ENCODE results near the gene UBAP2.
"Not testable (repeated sequence)": the region's sequence is repeated elsewhere in the genome, so short reads cannot be mapped to it uniquely, and the experiment has no call there.

Gene UBAP2

DNA sequence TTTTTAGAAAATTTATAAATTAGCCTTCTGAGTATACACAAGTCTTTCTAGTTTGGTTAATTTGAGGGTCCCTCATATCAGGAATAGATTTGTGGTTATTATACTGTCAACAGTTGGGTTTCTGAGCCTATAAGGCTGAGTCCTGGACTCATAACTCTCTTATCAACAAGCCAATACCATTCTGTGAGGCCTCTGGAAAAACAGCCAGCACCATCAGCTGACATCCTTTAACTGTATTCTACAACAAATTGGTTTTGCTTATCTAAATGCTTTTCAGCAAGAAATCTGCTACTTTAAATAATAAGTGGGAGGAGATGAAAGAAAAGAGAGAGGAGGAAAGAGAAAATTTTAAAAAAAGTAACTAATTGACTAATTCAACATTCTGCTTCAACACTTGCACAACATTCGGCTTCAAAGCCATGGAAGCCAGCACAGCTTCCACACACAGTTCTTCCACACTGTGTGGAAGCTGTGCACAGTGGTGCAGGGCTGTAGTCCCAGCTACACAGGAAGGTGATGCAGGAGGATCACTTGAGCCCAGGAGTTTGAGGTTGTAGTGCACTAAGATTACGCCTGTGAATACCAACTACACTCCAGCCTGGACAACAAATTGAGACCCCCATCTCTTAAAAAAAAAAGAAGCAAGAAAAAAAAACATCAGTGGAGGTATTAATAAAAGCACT is 84.5 kb downstream of the UBAP2 start:
- DNase-seq = no peak

- DNase-seq = not testable (repeated sequence)
Measured at GRCh38 chr9:33962468-33962867, 86.2 kb downstream of the UBAP2 start.

GRCh38 chr9:33959725-33960124 is 89.0 kb downstream of the UBAP2 start:
- DNase-seq = no peak

GRCh38 chr9:33956544-33956943 is 92.1 kb downstream of the UBAP2 start:
- DNase-seq = no peak

- no peak for DNase-seq
Measured at GRCh38 chr9:33952066-33952465, 96.6 kb downstream of the UBAP2 start.

DNA sequence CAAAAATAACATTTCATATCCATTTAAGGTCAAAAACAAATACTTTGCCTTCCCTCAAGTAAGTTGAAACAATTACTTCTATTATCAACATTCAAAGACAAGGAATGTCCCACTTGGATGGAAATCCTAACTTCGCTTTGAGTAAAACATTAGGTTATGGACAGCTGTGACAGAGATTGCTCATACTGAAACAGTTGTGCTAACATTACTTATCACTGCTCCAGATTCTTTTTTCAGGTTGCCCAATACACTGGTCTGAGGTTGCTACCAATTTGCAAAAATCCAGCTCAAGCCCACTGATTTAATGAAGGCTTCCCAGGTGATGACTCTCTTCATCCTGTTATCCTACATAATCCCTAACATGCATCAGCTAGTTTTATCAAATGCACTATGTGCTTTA is 98.3 kb downstream of the UBAP2 start:
- DNase-seq = no peak

DNA sequence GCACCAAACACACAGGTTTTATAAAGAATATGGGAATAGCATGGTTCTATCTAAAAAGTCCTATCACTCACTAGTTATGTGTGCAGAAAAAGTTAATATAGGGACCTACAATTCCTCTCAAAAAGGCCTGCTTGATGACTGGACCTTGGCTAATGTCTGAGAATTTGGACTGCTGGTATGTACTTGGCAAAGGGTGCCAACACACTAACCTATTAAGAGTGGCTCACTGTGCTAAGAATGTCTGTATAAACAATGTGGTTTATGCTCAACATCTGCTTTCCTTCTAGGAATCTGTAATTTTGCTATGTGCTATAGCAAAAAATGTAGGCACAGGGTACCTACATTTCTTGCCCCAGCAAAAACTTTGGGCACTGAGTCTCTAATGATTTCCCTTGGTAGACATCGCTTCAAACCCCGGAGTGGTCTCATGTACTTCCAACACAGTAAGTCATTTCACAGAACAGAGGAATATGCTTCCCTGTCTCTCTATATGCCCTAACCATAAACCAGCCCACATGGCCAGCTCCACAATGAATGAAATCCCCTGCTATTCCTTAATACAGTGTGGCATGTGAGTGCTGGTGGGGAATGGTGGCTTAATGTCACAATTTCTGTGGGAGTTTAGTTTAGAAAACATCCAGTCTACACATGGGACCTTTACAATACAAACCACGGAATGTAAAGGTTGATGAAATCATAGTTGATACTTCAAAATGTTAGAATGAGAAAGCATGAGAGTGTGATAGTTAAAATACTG is 101.7 kb downstream of the UBAP2 start:
- peak; percentile 72 for DNase-seq

DNA sequence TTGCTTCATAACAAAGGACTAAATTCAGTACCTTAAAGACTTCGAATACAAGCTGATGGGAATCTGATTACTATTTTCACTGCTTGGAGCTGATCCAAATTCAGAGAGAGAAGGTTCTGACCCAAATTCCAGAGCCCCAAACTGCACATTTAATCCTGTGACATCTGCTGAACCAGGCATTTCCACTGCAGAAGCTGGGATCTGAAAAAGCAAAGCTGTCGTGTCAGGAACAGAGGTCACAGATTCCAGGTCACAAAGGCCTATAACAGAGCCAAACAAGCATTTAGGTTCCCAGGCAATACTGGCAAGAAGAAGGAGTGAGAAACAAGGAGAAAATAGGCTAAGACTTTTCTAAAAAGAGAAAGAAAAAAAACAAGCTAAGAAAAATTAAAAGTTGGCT is 105.3 kb downstream of the UBAP2 start:
- no peak for DNase-seq

DNA sequence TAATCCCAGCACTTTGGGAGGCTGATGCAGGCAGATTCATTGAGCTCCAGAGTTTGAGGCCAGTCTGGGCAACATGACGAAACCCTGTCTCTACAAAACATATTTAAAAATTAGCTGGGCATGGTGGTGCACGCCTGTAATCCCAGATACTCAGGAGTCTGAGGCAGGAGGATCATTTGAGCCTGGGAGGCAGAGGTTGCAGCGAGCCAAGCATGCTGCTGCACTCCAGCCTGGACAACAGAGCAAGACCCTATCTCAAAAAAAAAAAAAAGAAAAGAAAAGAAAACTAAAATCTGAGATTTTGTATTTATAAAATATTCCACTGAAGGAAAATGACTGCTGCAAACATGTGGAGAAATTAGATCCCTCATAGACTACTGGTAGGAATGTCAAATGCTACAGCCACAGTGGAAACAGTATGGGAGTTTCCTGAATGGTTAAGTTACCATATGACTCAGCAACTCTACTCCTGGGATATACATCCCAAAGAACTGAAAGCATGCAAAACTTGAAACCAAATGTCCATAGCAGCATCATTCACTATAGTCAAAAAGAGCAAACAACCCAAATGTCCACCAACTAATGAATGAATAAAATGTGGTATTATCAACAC is 106.1 kb downstream of the UBAP2 start:
- peak; percentile 47 for DNase-seq

DNA sequence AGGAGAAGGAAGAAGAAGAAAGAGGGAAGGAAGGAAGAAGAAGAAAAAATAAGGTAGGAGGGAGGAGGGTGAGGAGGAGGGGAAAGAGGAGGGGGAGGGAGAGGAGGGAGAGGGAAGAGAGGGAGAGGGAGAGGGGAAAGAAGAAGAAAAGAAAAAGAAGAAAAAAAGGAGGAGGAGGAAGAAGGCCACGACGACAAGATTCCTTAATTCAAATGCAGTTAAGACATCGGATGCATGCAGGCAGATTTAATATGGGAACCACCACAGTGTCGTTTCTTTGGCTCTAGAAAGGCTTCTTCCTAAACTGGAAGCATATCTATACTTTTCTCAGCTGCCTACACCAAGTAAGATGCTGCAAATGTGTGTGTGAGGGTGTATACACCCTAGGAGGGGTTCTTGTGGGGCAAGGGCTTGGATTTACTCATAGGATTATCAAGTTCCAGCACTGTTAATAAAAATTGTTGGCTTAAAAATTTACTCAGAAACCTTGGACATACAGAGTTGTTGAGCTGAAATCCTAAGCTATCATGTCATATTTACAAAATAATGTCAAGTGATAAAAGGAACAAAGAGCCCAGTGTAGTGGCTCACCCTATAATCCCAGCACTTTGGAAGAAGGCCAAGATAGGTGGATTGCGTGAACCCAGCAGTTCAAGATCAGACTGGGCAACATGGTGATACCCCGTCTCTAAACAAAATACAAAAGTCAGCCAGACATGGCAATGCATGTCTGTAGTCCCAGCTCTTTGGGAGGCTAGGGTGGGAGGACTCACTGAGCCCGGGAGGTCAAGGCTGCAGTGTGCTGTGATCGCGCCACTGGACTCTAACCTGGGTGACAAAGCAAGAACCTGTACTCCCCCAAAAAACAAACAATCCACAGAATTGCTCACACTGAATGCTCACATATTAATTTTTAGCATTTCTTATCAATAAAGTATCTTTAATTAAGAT is 108.5 kb downstream of the UBAP2 start:
- DNase-seq = no peak

DNA sequence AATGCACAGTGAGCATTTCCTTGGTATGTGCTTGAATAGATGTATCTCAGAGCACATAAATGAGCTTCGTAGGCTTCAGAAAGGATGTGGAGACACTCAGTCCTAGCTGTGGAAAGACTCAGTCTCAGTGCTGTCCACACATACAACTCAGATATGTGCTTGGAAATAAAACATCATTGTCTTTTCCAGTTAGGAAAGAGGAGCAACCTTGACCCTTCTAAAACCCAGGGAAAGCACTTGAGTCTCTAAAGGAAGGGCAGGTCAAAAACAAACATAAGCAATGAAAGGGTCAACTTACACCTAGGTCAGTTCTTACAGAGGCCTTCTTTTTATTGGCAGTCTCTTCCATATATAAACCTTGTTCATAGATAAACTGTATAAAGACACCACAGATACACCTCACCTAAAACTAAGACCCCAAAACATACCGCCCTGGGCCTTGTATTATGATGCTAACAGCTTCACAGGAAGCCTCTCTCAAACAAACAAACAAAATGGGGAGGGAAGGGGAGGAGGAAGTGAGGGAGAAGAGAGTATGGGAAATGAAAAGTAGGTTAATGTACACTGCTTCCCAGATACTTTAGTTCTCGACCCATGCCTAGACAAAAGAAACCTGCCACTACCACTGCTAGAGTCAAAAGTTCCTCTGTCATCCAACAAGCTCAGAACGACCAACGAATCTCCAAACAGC is 114.4 kb downstream of the UBAP2 start:
- DNase-seq = no peak

GRCh38 chr9:33932078-33932807 is 116.4 kb downstream of the UBAP2 start:
- no peak for DNase-seq

- no peak for DNase-seq
Measured at GRCh38 chr9:33931326-33931725, 117.4 kb downstream of the UBAP2 start.

GRCh38 chr9:33927694-33928093 is 121.0 kb downstream of the UBAP2 start:
- DNase-seq = no peak

GRCh38 chr9:33926746-33927485 is 121.8 kb downstream of the UBAP2 start:
- no peak for DNase-seq

GRCh38 chr9:33924978-33925797 is 123.5 kb downstream of the UBAP2 start:
- DNase-seq = no peak

GRCh38 chr9:33923998-33924701 is 124.5 kb downstream of the UBAP2 start:
- DNase-seq = no peak

DNA sequence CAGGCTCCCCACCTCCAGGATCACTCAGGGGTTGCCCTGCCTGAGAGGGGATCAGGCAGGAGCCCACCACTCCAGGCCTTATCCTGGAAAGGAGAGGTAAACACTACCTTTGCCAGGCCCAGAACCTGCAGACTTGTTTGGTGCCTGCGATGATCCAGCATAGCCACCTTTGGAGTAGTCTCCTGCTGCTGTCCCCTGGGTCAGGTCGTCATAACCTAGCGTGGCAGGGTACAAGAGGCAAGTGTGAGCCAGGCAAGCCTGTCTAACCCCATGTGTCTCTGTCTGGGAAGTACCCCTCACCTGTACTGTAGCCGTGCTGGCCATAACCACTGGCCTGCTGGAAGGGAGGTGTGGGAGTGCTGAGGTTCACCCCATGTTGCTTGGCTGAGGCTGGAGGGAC is 125.6 kb downstream of the UBAP2 start:
- DNase-seq = no peak

All from NCI-H226 (cell line).